HG02943 (cell line): ENCODE measurements around the gene KANSL2.

ENCODE experiments used
- ATAC-seq: cut with Tn5 transposase; IDR thresholded peaks from one replicate; pipeline ENCODE4 v1.9.1; 2021; ENCODE audit warnings: mild to moderate bottlenecking, low read depth, moderate library complexity; ENCODE audit not compliant: unreplicated experiment

The KANSL2 gene

DNA sequence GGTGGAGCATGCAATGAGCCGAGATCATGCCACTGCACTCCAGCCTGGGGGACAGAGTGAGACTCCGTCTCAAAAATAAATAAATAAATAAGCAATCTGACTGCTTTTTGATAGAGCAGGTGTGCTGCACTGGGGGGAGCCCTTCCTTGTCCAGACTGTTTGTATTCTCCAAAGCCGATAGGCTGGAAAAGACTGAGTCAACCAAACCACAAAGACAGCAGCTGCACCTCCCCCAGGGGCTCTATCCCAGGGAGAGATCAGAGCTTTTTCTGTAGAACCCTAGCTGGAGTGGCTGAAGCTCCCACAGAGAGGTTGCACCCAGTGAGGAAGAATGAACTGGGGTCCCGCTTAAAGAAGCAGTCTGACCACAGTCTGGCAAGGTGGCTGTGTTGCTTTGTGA lies 66.4 kb downstream of the KANSL2 start:
- no peak for ATAC-seq

DNA sequence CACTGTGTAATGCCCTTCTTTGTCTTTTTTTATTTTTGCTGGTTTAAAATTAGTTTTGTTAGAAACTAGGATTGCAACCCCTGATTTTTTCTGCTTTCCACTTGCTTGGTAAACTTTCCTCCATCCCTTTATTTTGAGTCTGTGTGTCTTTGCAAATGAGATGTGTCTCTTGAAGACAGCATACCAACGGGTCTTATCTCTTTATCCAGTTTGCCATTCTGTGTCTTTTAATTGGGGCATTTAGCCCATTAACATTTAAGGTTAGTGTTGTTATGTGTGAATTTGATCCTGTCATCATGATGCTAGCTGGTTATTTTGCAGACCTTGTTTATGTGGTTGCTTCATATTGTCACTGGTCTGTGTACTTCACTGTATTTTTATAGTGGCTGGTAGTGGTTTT lies 68.7 kb downstream of the KANSL2 start:
- ATAC-seq = no peak
